AG04449 (cell line): ENCODE results near the gene CHTF18.
"Not testable (repeated sequence)": the region's sequence is repeated elsewhere in the genome, so short reads cannot be mapped to it uniquely, and the experiment has no call there.

Experiments used
- CTCF ChIA-PET: fragments of 350-600 bp; formaldehyde crosslinking; extraction: SDS; loops from one replicate; lab custom pipeline; 2021; ENCODE audit warnings: antibody characterized with exemption; lab: Yijun Ruan, JAX
- POLR2A ChIA-PET: fragments of 400-600, 350-600 bp; formaldehyde crosslinking; extraction: SDS; loops from one replicate; lab custom pipeline; 2020; ENCODE audit warnings: antibody characterized with exemption, inconsistent platforms; lab: Yijun Ruan, JAX
- DNase-seq: peaks from one replicate; pipeline ENCODE4 v3.0.0-alpha.2; 2010; ENCODE audit warnings: low read depth, low spot score
- H3K4me3 ChIP-seq: 2 replicates; pipeline ENCODE4 v1.5.1; 2011; ENCODE audit warnings: low read depth, mild to moderate bottlenecking, control low read depth, low read length
- CTCF ChIP-seq: IDR thresholded peaks from one replicate; pipeline ENCODE4 v1.5.1; 2011; ENCODE audit warnings: mild to moderate bottlenecking, moderate library complexity, low read length, control low read depth, inconsistent platforms; ENCODE audit not compliant: insufficient read depth; ENCODE audit errors: missing control alignments

The CHTF18 gene

DNA sequence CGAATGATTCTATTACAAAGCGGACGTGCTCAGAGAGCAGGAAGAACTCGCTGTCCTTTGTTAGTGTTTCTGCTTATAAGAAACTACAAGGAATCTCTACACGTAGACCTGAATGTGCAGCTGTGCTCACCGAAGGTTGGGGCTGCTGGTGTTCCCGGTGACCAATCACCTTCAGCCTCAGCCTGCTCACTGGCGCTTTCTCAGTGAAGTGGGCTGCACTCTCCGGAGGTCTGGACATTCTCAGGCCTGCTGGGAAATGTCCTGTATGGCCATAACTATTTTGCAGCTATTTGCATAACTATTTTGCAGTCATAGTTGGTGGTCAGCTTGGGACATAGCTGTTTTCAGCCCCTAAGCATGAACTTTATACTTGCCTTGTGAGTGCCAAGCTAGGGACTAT, 37.9 kb upstream of the CHTF18 start:
- POLR2A ChIA-PET: no interaction called here
- no peak overlapping the region for H3K4me3 ChIP-seq
- TF ChIP-seq CTCF: no peak
- CTCF ChIA-PET: interaction anchor here (1.0 to 4.1 kb wide), 4 partner anchors 10 to 39 kb away, joined by 3 to 40 read pairs (median 5); partner anchors contain the start of genes ANTKMT and CIAO3
- no peak for DNase-seq

- POLR2A ChIA-PET: no interaction called here
- no peak for DNase-seq
- TF ChIP-seq CTCF: no peak
- H3K4me3 ChIP-seq: no peak overlapping the region
- CTCF ChIA-PET: interaction anchor here (0.6 to 4.1 kb wide), 7 partner anchors 8 to 39 kb away, joined by 3 to 40 read pairs (median 3); partner anchors contain the start of genes ANTKMT and CIAO3
Observed at GRCh38 chr16:751152-752006, 37.0 kb upstream of the CHTF18 start.

- POLR2A ChIA-PET: no interaction called here
- CTCF ChIA-PET: interaction anchor here (0.6 to 4.1 kb wide), 5 partner anchors 9 to 33 kb away, joined by 3 to 40 read pairs (median 3); partner anchors contain the start of genes ANTKMT and CIAO3
- no peak overlapping the region for H3K4me3 ChIP-seq
- no peak for TF ChIP-seq CTCF
- no peak for DNase-seq
Observed at GRCh38 chr16:752007-752312, 36.5 kb upstream of the CHTF18 start.

- CTCF ChIA-PET: interaction anchor here (4.2 kb wide), 1 partner anchor 11 kb away, joined by 24 read pairs; the partner anchor contains the start of gene CIAO3
- DNase-seq, H3K4me3 ChIP-seq, POLR2A ChIA-PET: not testable (repeated sequence)
Observed at GRCh38 chr16:754121-754607, 34.3 kb upstream of the CHTF18 start.

GRCh38 chr16:754656-755055, 33.8 kb upstream of the CHTF18 start:
- TF ChIP-seq CTCF: no peak
- POLR2A ChIA-PET: no interaction called here
- no peak for DNase-seq
- no peak overlapping the region for H3K4me3 ChIP-seq
- CTCF ChIA-PET: interaction anchor here (0.9 to 4.2 kb wide), 2 partner anchors 12 to 43 kb away, joined by 4 to 24 read pairs; partner anchors contain the start of gene CIAO3

DNA sequence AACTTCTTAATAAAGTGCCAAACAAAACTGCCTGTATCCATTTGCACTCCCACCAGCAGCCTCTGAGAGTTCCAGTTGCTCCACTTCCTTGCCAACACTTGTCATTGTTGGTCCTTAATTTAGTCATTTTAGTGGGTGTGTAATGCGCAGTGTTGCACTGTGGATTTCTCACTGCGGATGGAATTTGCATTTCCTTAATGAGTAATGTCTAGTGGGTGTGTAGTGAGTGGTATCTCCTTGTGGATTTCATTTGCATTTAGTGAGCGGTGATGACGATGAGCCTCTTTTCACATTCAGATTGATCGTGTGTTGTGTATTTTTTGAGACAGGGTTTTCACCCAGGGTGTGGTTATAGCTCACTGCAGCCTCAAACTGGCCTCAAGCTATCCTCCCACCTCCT, 32.0 kb upstream of the CHTF18 start:
- POLR2A ChIA-PET: no interaction called here
- H3K4me3 ChIP-seq: no peak overlapping the region
- DNase-seq: no peak
- CTCF ChIA-PET: interaction anchor here (1.1 to 4.2 kb wide), 2 partner anchors 13 to 29 kb away, joined by 3 to 24 read pairs; partner anchors contain the start of gene CIAO3
- TF ChIP-seq CTCF: no peak
